Measurements from ENCODE around the gene FBXW5.

DNA sequence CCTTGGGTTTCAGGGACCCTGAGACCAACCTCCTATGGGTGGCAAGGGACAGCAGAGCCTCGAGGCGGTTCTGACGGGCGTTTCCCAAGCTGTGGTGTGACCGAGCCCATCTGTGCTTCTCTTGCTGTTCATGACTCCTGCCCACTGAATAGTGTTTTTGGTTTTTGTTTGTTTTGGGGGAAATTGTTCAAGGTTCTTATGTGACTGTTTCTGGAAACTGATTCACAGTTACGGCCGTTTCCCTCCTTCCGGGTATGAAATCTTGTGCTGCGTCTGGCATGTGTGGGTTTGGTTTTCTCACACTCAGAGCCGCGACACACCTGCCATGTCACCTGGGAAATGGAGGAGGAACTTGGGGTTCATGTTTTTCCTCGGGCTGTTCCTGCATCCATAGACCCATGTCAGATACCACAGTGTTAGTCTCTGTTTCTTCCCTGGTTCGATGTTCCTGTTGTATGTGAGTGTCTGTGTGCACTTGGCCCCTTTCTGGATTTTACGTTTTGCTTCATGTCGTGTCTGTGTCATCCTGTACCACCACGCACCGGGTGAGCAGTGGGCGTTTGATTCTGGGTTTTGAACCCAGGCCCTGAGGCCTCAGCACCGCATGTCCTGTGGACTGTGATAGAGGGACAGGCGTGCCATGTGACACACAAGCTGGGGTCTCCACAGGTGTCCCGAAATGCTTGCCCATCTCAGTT lies 28.8 kb downstream of the FBXW5 start:
- TF ChIP-seq, protein P1, sequence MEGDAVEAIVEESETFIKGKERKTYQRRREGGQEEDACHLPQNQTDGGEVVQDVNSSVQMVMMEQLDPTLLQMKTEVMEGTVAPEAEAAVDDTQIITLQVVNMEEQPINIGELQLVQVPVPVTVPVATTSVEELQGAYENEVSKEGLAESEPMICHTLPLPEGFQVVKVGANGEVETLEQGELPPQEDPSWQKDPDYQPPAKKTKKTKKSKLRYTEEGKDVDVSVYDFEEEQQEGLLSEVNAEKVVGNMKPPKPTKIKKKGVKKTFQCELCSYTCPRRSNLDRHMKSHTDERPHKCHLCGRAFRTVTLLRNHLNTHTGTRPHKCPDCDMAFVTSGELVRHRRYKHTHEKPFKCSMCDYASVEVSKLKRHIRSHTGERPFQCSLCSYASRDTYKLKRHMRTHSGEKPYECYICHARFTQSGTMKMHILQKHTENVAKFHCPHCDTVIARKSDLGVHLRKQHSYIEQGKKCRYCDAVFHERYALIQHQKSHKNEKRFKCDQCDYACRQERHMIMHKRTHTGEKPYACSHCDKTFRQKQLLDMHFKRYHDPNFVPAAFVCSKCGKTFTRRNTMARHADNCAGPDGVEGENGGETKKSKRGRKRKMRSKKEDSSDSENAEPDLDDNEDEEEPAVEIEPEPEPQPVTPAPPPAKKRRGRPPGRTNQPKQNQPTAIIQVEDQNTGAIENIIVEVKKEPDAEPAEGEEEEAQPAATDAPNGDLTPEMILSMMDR (IDR thresholded peaks at IDR 0.05; ENCODE audit: low read depth, low read length) = no peak
- no peak for TF ChIP-seq EZH2phosphoT487 (IDR thresholded peaks at IDR 0.05; ENCODE audit: low read depth)
